SK-N-SH treated with all-trans-retinoic acid at 6 μM for 48 hours (cell line): Measurements from ENCODE around the gene HUS1.
A peak's percentile ranks its signal among the peaks of the same experiment; 100 is the strongest.
"Not testable (repeated sequence)": the region's sequence is repeated elsewhere in the genome, so short reads cannot be mapped to it uniquely, and the experiment has no call there.

ENCODE experiments used
- ATAC-seq: fragments of 200-7000 bp; cut with Tn5 transposase; 3 replicates; pipeline ENCODE4 v1.9.1; 2020; ENCODE audit warnings: mild to moderate bottlenecking, moderate library complexity
- BACH2 ChIP-seq: fragments of 250-450 bp; sonication (Bioruptor Pico); IDR thresholded peaks from 2 replicates; pipeline ENCODE4 v1.9.0; 2021; ENCODE audit warnings: mild to moderate bottlenecking, borderline replicate concordance
- CSRNP3 ChIP-seq: fragments of 250-450 bp; sonication (Bioruptor Pico); IDR thresholded peaks from 2 replicates; pipeline ENCODE4 v1.5.1; 2021; ENCODE audit warnings: mild to moderate bottlenecking, moderate library complexity
- ESRRG ChIP-seq: fragments of 250-450 bp; sonication (Bioruptor Pico); IDR thresholded peaks from 2 replicates; pipeline ENCODE4 v1.6.1; 2021; ENCODE audit warnings: mild to moderate bottlenecking
- GLIS3 ChIP-seq: fragments of 250-450 bp; sonication (Bioruptor Pico); IDR thresholded peaks from 2 replicates; pipeline ENCODE4 v1.5.0; 2020; ENCODE audit warnings: mild to moderate bottlenecking, moderate library complexity
- ISL1 ChIP-seq: fragments of 250-450 bp; sonication (Bioruptor Pico); IDR thresholded peaks from 2 replicates; pipeline ENCODE4 v2.1.2; 2022; ENCODE audit warnings: mild to moderate bottlenecking, moderate library complexity
- OSR1 ChIP-seq: fragments of 250-450 bp; sonication (Bioruptor Pico); IDR thresholded peaks from 2 replicates; pipeline ENCODE4 v1.8.0; 2022; ENCODE audit warnings: moderate library complexity, mild to moderate bottlenecking, inconsistent platforms
- RARB ChIP-seq: fragments of 250-450 bp; sonication (Bioruptor Pico); IDR thresholded peaks from 2 replicates; pipeline ENCODE4 v1.8.0; 2021; ENCODE audit warnings: mild to moderate bottlenecking, moderate library complexity
- TCF4 ChIP-seq: fragments of 250-450 bp; sonication (Bioruptor Pico); IDR thresholded peaks from 2 replicates; pipeline ENCODE4 v1.8.0; 2021; ENCODE audit warnings: mild to moderate bottlenecking, moderate library complexity, borderline replicate concordance
- TOX ChIP-seq: fragments of 250-450 bp; sonication (Bioruptor Pico); IDR thresholded peaks from 2 replicates; pipeline ENCODE4 v1.8.0; 2021; ENCODE audit warnings: mild to moderate bottlenecking, moderate library complexity, borderline replicate concordance
- ZFP3 ChIP-seq: fragments of 250-450 bp; sonication (Bioruptor Pico); IDR thresholded peaks from 2 replicates; pipeline ENCODE4 v1.5.0; 2020; ENCODE audit warnings: mild to moderate bottlenecking, moderate library complexity
- ZFP30 ChIP-seq: fragments of 450-650 bp; formaldehyde crosslinking; IDR thresholded peaks from 2 replicates; pipeline ENCODE4 v1.5.0; 2022; ENCODE audit warnings: mild to moderate bottlenecking, moderate library complexity
- ZNF565 ChIP-seq: fragments of 450-650 bp; formaldehyde crosslinking; conservative IDR thresholded peaks from 2 replicates; pipeline ENCODE4 v1.5.0; 2020; ENCODE audit warnings: low read depth, mild to moderate bottlenecking, moderate library complexity
- ZNF70 ChIP-seq: fragments of 450-650 bp; formaldehyde crosslinking; IDR thresholded peaks from 2 replicates; pipeline ENCODE4 v1.5.0; 2020; ENCODE audit warnings: mild to moderate bottlenecking, moderate library complexity
- TF ChIP-seq, protein P1 (sequence below): fragments of 250-450 bp; sonication (Bioruptor Pico); IDR thresholded peaks from 2 replicates; pipeline ENCODE4 v1.5.0; 2020; ENCODE audit warnings: mild to moderate bottlenecking, moderate library complexity
- TF ChIP-seq, protein P2 (sequence below): fragments of 250-450 bp; sonication (Bioruptor Pico); IDR thresholded peaks from 2 replicates; pipeline ENCODE4 v1.8.0; 2021; ENCODE audit warnings: low read depth, mild to moderate bottlenecking, moderate library complexity, borderline replicate concordance
- TF ChIP-seq, protein P3 (sequence below): fragments of 250-450 bp; sonication (Bioruptor Pico); IDR thresholded peaks from 2 replicates; pipeline ENCODE4 v1.5.1; 2020; ENCODE audit warnings: low read depth, mild to moderate bottlenecking, moderate library complexity

HUS1 gene

GRCh38 chr7:47982610-47983009 is 3.2 kb upstream of the HUS1 start:
- no peak for ATAC-seq
- no peak for TF ChIP-seq BACH2 (CRISPR knock-in tag)
- TF ChIP-seq, protein P1, sequence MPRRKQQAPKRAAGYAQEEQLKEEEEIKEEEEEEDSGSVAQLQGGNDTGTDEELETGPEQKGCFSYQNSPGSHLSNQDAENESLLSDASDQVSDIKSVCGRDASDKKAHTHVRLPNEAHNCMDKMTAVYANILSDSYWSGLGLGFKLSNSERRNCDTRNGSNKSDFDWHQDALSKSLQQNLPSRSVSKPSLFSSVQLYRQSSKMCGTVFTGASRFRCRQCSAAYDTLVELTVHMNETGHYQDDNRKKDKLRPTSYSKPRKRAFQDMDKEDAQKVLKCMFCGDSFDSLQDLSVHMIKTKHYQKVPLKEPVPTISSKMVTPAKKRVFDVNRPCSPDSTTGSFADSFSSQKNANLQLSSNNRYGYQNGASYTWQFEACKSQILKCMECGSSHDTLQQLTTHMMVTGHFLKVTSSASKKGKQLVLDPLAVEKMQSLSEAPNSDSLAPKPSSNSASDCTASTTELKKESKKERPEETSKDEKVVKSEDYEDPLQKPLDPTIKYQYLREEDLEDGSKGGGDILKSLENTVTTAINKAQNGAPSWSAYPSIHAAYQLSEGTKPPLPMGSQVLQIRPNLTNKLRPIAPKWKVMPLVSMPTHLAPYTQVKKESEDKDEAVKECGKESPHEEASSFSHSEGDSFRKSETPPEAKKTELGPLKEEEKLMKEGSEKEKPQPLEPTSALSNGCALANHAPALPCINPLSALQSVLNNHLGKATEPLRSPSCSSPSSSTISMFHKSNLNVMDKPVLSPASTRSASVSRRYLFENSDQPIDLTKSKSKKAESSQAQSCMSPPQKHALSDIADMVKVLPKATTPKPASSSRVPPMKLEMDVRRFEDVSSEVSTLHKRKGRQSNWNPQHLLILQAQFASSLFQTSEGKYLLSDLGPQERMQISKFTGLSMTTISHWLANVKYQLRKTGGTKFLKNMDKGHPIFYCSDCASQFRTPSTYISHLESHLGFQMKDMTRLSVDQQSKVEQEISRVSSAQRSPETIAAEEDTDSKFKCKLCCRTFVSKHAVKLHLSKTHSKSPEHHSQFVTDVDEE (CRISPR knock-in tag) = no peak
- TF ChIP-seq ISL1 = no peak
- TF ChIP-seq GLIS3 (CRISPR knock-in tag) = no peak
- TF ChIP-seq RARB = no peak
- TF ChIP-seq ZFP3 (CRISPR knock-in tag) = no peak
- no peak for TF ChIP-seq ZFP30 (CRISPR knock-in tag)
- no peak for TF ChIP-seq TCF4 (CRISPR knock-in tag)
- no peak for TF ChIP-seq CSRNP3 (CRISPR knock-in tag)
- TF ChIP-seq OSR1 (CRISPR knock-in tag) = no peak
- TF ChIP-seq, protein P2, sequence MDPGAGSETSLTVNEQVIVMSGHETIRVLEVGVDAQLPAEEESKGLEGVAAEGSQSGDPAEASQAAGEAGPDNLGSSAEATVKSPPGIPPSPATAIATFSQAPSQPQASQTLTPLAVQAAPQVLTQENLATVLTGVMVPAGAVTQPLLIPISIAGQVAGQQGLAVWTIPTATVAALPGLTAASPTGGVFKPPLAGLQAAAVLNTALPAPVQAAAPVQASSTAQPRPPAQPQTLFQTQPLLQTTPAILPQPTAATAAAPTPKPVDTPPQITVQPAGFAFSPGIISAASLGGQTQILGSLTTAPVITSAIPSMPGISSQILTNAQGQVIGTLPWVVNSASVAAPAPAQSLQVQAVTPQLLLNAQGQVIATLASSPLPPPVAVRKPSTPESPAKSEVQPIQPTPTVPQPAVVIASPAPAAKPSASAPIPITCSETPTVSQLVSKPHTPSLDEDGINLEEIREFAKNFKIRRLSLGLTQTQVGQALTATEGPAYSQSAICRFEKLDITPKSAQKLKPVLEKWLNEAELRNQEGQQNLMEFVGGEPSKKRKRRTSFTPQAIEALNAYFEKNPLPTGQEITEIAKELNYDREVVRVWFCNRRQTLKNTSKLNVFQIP (CRISPR knock-in tag) = no peak
- TF ChIP-seq ZNF70 (CRISPR knock-in tag) = no peak

DNA sequence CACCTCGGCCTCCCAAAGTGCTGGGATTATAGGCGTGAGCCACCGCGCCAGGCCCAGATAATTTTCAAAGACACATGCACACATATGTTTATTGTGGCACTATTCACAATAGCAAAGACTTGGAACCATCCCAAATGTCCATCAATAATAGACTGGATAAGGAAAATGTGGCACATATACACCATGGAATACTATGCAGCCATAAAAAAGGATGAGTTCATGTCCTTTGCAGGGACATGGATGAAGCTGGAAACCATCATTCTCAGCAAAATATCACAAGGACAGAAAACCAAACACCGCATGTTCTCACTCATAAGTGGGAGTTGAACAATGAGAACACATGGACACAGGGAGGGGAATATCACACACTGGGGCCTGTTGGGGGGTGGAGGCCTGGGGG is 1.2 kb upstream of the HUS1 start:
- not testable (repeated sequence) for ATAC-seq

- no peak for ATAC-seq
- TF ChIP-seq, protein P3, sequence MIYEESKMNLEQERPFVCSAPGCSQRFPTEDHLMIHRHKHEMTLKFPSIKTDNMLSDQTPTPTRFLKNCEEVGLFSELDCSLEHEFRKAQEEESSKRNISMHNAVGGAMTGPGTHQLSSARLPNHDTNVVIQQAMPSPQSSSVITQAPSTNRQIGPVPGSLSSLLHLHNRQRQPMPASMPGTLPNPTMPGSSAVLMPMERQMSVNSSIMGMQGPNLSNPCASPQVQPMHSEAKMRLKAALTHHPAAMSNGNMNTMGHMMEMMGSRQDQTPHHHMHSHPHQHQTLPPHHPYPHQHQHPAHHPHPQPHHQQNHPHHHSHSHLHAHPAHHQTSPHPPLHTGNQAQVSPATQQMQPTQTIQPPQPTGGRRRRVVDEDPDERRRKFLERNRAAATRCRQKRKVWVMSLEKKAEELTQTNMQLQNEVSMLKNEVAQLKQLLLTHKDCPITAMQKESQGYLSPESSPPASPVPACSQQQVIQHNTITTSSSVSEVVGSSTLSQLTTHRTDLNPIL (CRISPR knock-in tag) = no peak
- TF ChIP-seq TOX (CRISPR knock-in tag) = no peak
- TF ChIP-seq, protein P1 (CRISPR knock-in tag) = no peak
- TF ChIP-seq BACH2 (CRISPR knock-in tag) = no peak
- TF ChIP-seq ZNF565 = no peak
These were observed 392 bp upstream of the HUS1 start for GRCh38 chr7:47979832-47980181.

DNA sequence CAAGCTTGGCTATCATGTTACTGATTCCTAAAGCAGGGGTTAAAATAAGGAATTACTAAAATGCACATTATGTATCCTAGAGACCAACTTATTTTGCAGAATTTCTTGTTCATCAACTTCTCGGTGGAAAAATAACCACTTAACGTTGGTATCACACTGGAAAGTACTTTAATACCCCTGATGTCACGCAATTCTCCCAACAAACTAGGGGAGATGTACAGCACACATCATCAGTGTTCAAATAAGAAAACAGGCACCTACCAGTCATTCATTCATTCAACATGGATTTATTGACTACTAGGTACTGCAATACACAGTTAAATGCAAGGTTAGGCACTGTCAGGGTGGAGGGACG is 648 bp downstream of the HUS1 start:
- ATAC-seq = no peak
- TF ChIP-seq TOX (CRISPR knock-in tag) (no peak), ESRRG (CRISPR knock-in tag) (0 out of 2 replicates have a peak, but pooled peaks have one; percentile 9), TCF4 (CRISPR knock-in tag) (no peak), GLIS3 (CRISPR knock-in tag) (no peak), ZNF70 (CRISPR knock-in tag) (no peak), RARB (no peak)
- TF ChIP-seq, protein P2 (CRISPR knock-in tag) = no peak
